Vagina (tissue), 2 donors: ENCODE results near the gene MEF2D. TPM values are rescaled to one million over a fixed set of nuclear protein-coding genes. Genes with fewer than 3 reads are reported as not detected.

Source experiments
- DNase-seq, 2 donors: peaks; one replicate each; pipeline ENCODE4 v3.0.0-alpha.2; 2017; ENCODE audit errors: extremely low spot score in 2 of 2
- H3K27ac ChIP-seq: fragments of 200-600 bp; sonication (generic); one replicate; pipeline ENCODE4 v1.5.1; 2019
- H3K27me3 ChIP-seq: fragments of 200-600 bp; sonication (generic); one replicate; pipeline ENCODE4 v1.5.1; 2019
- H3K36me3 ChIP-seq, 2 donors: fragments of 200-600 bp; sonication (generic); one replicate each; pipeline ENCODE4 v1.5.1; 2017 to 2019
- H3K4me1 ChIP-seq: fragments of 200-600 bp; sonication (generic); one replicate; pipeline ENCODE4 v1.5.1; 2019
- H3K4me3 ChIP-seq, 2 donors: fragments of 200-600 bp; sonication (generic); 1 replicate in 1 of 2; 2 replicates in 1 of 2; pipeline ENCODE4 v1.5.1; 2016 to 2019
- H3K9me3 ChIP-seq: fragments of 200-600 bp; sonication (generic); one replicate; pipeline ENCODE4 v1.5.1; 2019
- CTCF ChIP-seq, 3 experiments: fragments of 450-650 bp in 2 of 3; fragments of 200-600 bp in 1 of 3; sonication (generic) in 1 of 3; IDR thresholded peaks; one replicate each; pipeline ENCODE4 v1.5.1; 2017 to 2019; ENCODE audit warnings: antibody characterized with exemption in 3 of 3, mild to moderate bottlenecking in 2 of 3, moderate library complexity in 2 of 3
- POLR2A ChIP-seq, 2 donors: fragments of 450-650 bp; IDR thresholded peaks; one replicate each; pipeline ENCODE4 v1.6.1; 2017; ENCODE audit warnings: antibody characterized with exemption in 2 of 2, mild to moderate bottlenecking in 2 of 2, moderate library complexity in 2 of 2
- POLR2AphosphoS5 ChIP-seq, 2 donors: sonication (generic); formaldehyde crosslinking; IDR thresholded peaks; one replicate each; pipeline ENCODE4 v1.9.0; 2017; ENCODE audit warnings: antibody characterized with exemption in 2 of 2, mild to moderate bottlenecking in 2 of 2, low read depth in 1 of 2; ENCODE audit not compliant: insufficient read depth in 1 of 2
- intact Hi-C: fragments of 100-400 bp; cut with DNase I; formaldehyde crosslinking; loops from one replicate; pipeline ENCODE4 v1.15.1; 2023
- total RNA-seq: library from RNA; depleted of rRNA; stranded (reverse); fragments of >200 nt; gene quantifications from one replicate; pipeline ENCODE4 v1.2.3, GENCODE V29; 2016

Gene MEF2D
- total RNA-seq, 1 donor from 2014 or later: 33.9 TPM

GRCh38 chr1:156493154-156493631 is 7.4 kb downstream of the MEF2D start:
- peak overlapping the region; percentile 0 to 24 for H3K4me3 ChIP-seq
- TF ChIP-seq POLR2AphosphoS5 (IDR thresholded peaks at IDR 0.05; ENCODE audit: insufficient read depth in 1 of 2, low read depth in 1 of 2) (no peak), CTCF (IDR thresholded peaks at IDR 0.05) (no peak), POLR2A (IDR thresholded peaks at IDR 0.05) (no peak)
- H3K27ac ChIP-seq: peak overlapping the region; percentile 99
- DNase-seq: no peak
- intact Hi-C loops: no loop called here
- no peaks in the 10 kb centered on the region for H3K9me3 ChIP-seq
- H3K27me3 ChIP-seq: no peaks in the 10 kb centered on the region
- H3K4me1 ChIP-seq: peaks cover 100% of the 10 kb centered on the region
- no peaks in the 10 kb centered on the region for H3K36me3 ChIP-seq

- peak overlapping the region; percentile 99 for H3K27ac ChIP-seq
- no peaks in the 10 kb centered on the region for H3K27me3 ChIP-seq
- H3K36me3 ChIP-seq: no peaks in the 10 kb centered on the region
- no peak for DNase-seq
- TF ChIP-seq POLR2AphosphoS5 (IDR thresholded peaks at IDR 0.05; ENCODE audit: insufficient read depth in 1 of 2, low read depth in 1 of 2) (no peak), CTCF (IDR thresholded peaks at IDR 0.05) (no peak), POLR2A (IDR thresholded peaks at IDR 0.05) (no peak)
- H3K4me3 ChIP-seq: peak overlapping the region; percentile 0 to 24
- H3K9me3 ChIP-seq: no peaks in the 10 kb centered on the region
- intact Hi-C loops: no loop called here
- peaks cover 100% of the 10 kb centered on the region for H3K4me1 ChIP-seq
Observed at GRCh38 chr1:156492591-156493080, 7.9 kb downstream of the MEF2D start.

- H3K4me3 ChIP-seq: peak overlapping the region in 1 of 2 donors; percentile 3
- intact Hi-C loops: no loop called here
- peaks cover 100% of the 10 kb centered on the region for H3K4me1 ChIP-seq
- TF ChIP-seq POLR2AphosphoS5 (IDR thresholded peaks at IDR 0.05; ENCODE audit: insufficient read depth in 1 of 2, low read depth in 1 of 2) (no peak), POLR2A (IDR thresholded peaks at IDR 0.05) (no peak), CTCF (IDR thresholded peaks at IDR 0.05) (no peak)
- DNase-seq: no peak
- H3K9me3 ChIP-seq: no peaks in the 10 kb centered on the region
- no peaks in the 10 kb centered on the region for H3K36me3 ChIP-seq
- H3K27ac ChIP-seq: peak overlapping the region; percentile 99
- no peaks in the 10 kb centered on the region for H3K27me3 ChIP-seq
Observed at GRCh38 chr1:156492013-156492590, 8.5 kb downstream of the MEF2D start.

GRCh38 chr1:156491151-156491949 is 9.2 kb downstream of the MEF2D start:
- H3K27me3 ChIP-seq: no peaks in the 10 kb centered on the region
- intact Hi-C loops: no loop called here
- no peaks in the 10 kb centered on the region for H3K36me3 ChIP-seq
- H3K4me1 ChIP-seq: peaks cover 100% of the 10 kb centered on the region
- no peak for TF ChIP-seq CTCF (IDR thresholded peaks at IDR 0.05)
- TF ChIP-seq POLR2A (IDR thresholded peaks at IDR 0.05): no peak
- no peak for TF ChIP-seq POLR2AphosphoS5 (IDR thresholded peaks at IDR 0.05; ENCODE audit: insufficient read depth in 1 of 2, low read depth in 1 of 2)
- H3K27ac ChIP-seq: peak overlapping the region; percentile 99
- H3K4me3 ChIP-seq: peak overlapping the region; percentile 26 to 41
- DNase-seq: no peak
- no peaks in the 10 kb centered on the region for H3K9me3 ChIP-seq
